ENCODE results near the gene GRN. TPM values are rescaled to one million over a fixed set of nuclear protein-coding genes. Genes with fewer than 3 reads are reported as not detected.

The GRN gene
- total and polyA plus RNA-seq, 2 of the 13 experiments (the other 11 are each of a cell fraction or from before 2014, with no cell fraction given) = 86.6 to 143 TPM

DNA sequence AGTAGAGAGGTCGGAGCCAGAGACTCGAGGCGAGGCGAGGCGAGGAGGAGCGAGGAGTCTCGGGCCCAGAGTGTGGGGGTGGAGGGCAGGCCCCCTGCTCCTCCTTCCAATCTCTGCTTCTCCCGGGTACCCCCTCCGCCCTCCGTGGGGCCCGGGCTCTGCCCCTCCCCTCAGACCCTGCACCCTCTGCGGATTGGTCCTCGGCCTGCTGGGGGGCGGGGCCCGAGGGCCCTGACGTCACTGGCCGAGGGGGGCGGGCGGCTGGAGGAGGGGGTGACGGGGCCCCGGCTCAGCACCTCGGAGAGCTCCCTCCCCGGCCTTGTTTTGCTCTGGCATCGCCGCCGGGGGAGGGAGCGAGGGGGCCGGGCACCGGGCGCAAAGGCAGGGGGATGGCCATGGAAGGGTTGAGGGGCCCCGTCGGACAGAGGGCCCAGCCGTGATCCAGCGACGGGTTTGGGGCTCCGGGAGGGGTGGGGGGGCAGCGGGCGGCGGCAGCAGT lies 36.7 kb upstream of the GRN start, which contains the start of gene RUNDC3A (continued):
- TF ChIP-seq PRDM15 (CRISPR knock-in tag; IDR thresholded peaks at IDR 0.05) (0 out of 2 replicates have a peak, but pooled peaks have one; percentile 25), ZNF121 (CRISPR knock-in tag; IDR thresholded peaks at IDR 0.05) (no peak), CENPT (CRISPR knock-in tag; IDR thresholded peaks at IDR 0.05; ENCODE audit: low read depth) (no peak), FOXA1 (IDR thresholded peaks at IDR 0.05) (no peak), FOXA1 (CRISPR knock-in tag; IDR thresholded peaks at IDR 0.05) (no peak), ZNF292 (CRISPR knock-in tag; IDR thresholded peaks at IDR 0.05; ENCODE audit: borderline replicate concordance, low read depth) (no peak), EZH2 (conservative IDR thresholded peaks at IDR 0.05; ENCODE audit: low read depth, low read length) (no peak), ZNF263 (CRISPR knock-in tag; IDR thresholded peaks at IDR 0.05) (no peak), NFYB (CRISPR knock-in tag; IDR thresholded peaks at IDR 0.05) (peak; percentile 71), HMG20B (CRISPR knock-in tag; conservative IDR thresholded peaks at IDR 0.05) (0 out of 2 replicates have a peak, but pooled peaks have one; percentile 48), PBX2 (CRISPR knock-in tag; IDR thresholded peaks at IDR 0.05) (no peak), KLF11 (CRISPR knock-in tag; IDR thresholded peaks at IDR 0.05) (peak; percentile 97), ZNF550 (CRISPR knock-in tag; IDR thresholded peaks at IDR 0.05; ENCODE audit: borderline replicate concordance) (no peak), CREM (IDR thresholded peaks at IDR 0.05) (peak; percentile 75), CREM (CRISPR knock-in tag; IDR thresholded peaks at IDR 0.05) (peak; percentile 46; the same call in 1 of the 2 replicates), MIXL1 (CRISPR knock-in tag; IDR thresholded peaks at IDR 0.05) (no peak), RCOR2 (CRISPR knock-in tag; IDR thresholded peaks at IDR 0.05) (no peak), GLMP (CRISPR knock-in tag; IDR thresholded peaks at IDR 0.05; ENCODE audit: borderline replicate concordance) (no peak), ZNF720 (CRISPR knock-in tag; IDR thresholded peaks at IDR 0.05) (no peak)
- TF ChIP-seq, protein P1, sequence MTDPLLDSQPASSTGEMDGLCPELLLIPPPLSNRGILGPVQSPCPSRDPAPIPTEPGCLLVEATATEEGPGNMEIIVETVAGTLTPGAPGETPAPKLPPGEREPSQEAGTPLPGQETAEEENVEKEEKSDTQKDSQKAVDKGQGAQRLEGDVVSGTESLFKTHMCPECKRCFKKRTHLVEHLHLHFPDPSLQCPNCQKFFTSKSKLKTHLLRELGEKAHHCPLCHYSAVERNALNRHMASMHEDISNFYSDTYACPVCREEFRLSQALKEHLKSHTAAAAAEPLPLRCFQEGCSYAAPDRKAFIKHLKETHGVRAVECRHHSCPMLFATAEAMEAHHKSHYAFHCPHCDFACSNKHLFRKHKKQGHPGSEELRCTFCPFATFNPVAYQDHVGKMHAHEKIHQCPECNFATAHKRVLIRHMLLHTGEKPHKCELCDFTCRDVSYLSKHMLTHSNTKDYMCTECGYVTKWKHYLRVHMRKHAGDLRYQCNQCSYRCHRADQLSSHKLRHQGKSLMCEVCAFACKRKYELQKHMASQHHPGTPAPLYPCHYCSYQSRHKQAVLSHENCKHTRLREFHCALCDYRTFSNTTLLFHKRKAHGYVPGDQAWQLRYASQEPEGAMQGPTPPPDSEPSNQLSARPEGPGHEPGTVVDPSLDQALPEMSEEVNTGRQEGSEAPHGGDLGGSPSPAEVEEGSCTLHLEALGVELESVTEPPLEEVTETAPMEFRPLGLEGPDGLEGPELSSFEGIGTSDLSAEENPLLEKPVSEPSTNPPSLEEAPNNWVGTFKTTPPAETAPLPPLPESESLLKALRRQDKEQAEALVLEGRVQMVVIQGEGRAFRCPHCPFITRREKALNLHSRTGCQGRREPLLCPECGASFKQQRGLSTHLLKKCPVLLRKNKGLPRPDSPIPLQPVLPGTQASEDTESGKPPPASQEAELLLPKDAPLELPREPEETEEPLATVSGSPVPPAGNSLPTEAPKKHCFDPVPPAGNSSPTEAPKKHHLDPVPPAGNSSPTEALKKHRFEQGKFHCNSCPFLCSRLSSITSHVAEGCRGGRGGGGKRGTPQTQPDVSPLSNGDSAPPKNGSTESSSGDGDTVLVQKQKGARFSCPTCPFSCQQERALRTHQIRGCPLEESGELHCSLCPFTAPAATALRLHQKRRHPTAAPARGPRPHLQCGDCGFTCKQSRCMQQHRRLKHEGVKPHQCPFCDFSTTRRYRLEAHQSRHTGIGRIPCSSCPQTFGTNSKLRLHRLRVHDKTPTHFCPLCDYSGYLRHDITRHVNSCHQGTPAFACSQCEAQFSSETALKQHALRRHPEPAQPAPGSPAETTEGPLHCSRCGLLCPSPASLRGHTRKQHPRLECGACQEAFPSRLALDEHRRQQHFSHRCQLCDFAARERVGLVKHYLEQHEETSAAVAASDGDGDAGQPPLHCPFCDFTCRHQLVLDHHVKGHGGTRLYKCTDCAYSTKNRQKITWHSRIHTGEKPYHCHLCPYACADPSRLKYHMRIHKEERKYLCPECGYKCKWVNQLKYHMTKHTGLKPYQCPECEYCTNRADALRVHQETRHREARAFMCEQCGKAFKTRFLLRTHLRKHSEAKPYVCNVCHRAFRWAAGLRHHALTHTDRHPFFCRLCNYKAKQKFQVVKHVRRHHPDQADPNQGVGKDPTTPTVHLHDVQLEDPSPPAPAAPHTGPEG (CRISPR knock-in tag; IDR thresholded peaks at IDR 0.05) = 0 out of 2 replicates have a peak, but pooled peaks have one; percentile 75
